Suprapubic skin (tissue), 4 donors: Measurements from ENCODE around the gene ITGA2.

Source experiments
- POLR2A ChIP-seq, 2 donors: fragments of 450-650 bp; IDR thresholded peaks; one replicate each; pipeline ENCODE4 v1.6.1; 2017; ENCODE audit warnings: antibody characterized with exemption in 2 of 2, mild to moderate bottlenecking in 2 of 2, moderate library complexity in 2 of 2
- POLR2AphosphoS5 ChIP-seq, 3 donors: sonication (generic); formaldehyde crosslinking; IDR thresholded peaks; one replicate each; pipeline ENCODE4 v1.6.1; 2017; ENCODE audit warnings: antibody characterized with exemption in 3 of 3
- TF ChIP-seq, protein P1 (sequence below), 2 donors: fragments of 200-600 bp in 1 of 2; fragments of 450-650 bp in 1 of 2; sonication (generic) in 1 of 2; IDR thresholded peaks; one replicate each; pipeline ENCODE4 v1.5.1; 2016 to 2019; ENCODE audit warnings: antibody characterized with exemption in 2 of 2, mild to moderate bottlenecking in 1 of 2, moderate library complexity in 1 of 2

DNA sequence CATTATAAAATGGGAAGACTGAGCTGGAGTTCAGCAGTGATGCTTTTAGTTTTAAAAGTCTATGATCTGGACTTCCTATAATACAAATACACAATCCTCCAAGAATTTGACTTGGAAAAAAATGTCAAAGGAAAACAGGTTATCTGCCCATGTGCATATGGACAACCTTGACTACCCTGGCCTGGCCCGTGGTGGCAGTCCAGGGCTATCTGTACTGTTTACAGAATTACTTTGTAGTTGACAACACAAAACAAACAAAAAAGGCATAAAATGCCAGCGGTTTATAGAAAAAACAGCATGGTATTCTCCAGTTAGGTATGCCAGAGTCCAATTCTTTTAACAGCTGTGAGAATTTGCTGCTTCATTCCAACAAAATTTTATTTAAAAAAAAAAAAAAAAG is 103.1 kb downstream of the ITGA2 start:
- TF ChIP-seq, protein P1, sequence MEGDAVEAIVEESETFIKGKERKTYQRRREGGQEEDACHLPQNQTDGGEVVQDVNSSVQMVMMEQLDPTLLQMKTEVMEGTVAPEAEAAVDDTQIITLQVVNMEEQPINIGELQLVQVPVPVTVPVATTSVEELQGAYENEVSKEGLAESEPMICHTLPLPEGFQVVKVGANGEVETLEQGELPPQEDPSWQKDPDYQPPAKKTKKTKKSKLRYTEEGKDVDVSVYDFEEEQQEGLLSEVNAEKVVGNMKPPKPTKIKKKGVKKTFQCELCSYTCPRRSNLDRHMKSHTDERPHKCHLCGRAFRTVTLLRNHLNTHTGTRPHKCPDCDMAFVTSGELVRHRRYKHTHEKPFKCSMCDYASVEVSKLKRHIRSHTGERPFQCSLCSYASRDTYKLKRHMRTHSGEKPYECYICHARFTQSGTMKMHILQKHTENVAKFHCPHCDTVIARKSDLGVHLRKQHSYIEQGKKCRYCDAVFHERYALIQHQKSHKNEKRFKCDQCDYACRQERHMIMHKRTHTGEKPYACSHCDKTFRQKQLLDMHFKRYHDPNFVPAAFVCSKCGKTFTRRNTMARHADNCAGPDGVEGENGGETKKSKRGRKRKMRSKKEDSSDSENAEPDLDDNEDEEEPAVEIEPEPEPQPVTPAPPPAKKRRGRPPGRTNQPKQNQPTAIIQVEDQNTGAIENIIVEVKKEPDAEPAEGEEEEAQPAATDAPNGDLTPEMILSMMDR (IDR thresholded peaks at IDR 0.05), result no peak
- TF ChIP-seq POLR2A (IDR thresholded peaks at IDR 0.05) (no peak), POLR2AphosphoS5 (IDR thresholded peaks at IDR 0.05) (no peak)
